KOPT-K1 (cell line): ENCODE results near the gene ARFRP1.

Source experiments
- H3K27ac ChIP-seq: fragments of 200-600 bp; sonication (generic); 2 replicates; pipeline ENCODE4 v1.5.1; 2016; ENCODE audit warnings: antibody characterized with exemption, mild to moderate bottlenecking, low read depth, low read length; ENCODE audit not compliant: poor library complexity, severe bottlenecking
- H3K36me3 ChIP-seq: fragments of 200-600 bp; sonication (generic); 2 replicates; pipeline ENCODE4 v1.5.1; 2017; ENCODE audit warnings: antibody characterized with exemption, mild to moderate bottlenecking, low read length, moderate library complexity; ENCODE audit not compliant: insufficient read depth
- H3K9me3 ChIP-seq: fragments of 200-600 bp; sonication (generic); 2 replicates; pipeline ENCODE4 v1.5.1; 2017; ENCODE audit warnings: antibody characterized with exemption, low read length, mild to moderate bottlenecking; ENCODE audit not compliant: insufficient read depth, poor library complexity, severe bottlenecking

The ARFRP1 gene

DNA sequence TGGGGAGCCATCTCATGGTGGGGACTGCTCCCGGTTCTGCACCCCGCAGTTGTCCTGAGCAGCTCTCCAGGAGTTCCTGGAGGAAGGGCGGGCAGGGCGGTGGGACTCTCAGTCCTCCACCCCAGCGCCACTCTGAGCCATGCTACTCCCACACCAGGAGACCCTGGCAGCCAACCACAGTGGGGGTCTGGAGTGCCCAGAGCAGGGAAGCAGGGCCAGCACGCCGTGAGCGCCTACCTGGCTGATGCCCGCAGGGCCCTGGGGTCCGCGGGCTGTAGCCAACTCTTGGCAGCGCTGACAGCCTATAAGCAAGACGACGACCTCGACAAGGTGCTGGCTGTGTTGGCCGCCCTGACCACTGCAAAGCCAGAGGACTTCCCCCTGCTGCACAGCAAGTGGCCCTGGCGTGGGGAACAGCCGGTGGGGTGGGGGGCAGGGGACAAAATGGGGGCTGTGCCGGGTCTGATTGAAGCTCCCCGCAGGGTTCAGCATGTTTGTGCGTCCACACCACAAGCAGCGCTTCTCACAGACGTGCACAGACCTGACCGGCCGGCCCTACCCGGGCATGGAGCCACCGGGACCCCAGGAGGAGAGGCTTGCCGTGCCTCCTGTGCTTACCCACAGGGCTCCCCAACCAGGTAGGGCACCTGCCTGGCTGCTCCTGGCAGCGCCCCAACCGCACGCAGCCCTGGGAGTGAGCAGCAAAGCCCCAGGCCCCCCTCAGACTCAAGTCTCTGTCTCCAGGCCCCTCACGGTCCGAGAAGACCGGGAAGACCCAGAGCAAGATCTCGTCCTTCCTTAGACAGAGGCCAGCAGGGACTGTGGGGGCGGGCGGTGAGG is 13.0 kb downstream of the ARFRP1 start:
- no peak overlapping the region for H3K27ac ChIP-seq
- H3K9me3 ChIP-seq, result no peaks in the 10 kb centered on the region
- H3K36me3 ChIP-seq, result peaks cover 32% of the 10 kb centered on the region; the same call in 1 of the 2 replicates

DNA sequence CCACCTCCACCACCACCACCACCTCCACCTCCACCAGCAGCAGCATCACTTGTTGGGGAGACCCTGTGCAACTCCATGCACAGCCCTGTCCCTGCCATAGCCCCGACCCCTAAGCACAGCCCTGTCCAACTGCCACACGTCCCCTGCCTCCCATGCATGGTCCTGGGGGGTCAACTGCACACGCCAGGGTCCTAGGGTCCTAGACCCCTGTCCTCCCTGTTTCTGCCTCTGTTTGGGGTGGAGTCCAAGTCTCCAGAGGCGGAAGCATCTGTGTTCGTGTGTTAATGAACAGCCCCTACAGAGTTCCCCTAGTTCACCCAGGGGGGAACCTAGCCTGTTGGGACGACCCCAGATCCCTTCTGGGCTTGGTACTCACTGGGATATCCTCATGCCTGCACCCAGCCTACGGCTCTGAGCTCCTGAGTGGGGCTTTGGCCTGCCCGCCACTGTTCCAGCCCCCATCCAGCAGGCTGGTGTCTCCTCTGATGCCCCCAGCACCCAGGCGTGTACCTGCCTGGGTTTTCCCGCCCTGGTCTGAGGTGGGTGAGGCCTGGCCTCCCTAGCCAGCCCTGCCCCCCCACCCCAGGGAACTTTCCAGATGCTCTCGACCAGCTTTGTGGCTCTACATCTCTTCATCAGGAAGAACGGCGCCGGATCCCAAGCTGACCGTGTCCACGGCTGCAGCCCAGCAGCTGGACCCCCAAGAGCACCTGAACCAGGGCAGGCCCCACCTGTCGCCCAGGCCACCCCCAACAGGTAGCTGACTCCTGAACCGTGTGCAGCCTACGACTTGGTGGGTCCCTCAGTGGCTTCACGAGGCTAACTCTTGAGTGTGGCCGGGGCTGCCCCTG is 13.8 kb downstream of the ARFRP1 start:
- Histone ChIP-seq H3K9me3 (no peaks in the 10 kb centered on the region), H3K27ac (no peak overlapping the region), H3K36me3 (peaks cover 25% of the 10 kb centered on the region; the same call in 1 of the 2 replicates)

DNA sequence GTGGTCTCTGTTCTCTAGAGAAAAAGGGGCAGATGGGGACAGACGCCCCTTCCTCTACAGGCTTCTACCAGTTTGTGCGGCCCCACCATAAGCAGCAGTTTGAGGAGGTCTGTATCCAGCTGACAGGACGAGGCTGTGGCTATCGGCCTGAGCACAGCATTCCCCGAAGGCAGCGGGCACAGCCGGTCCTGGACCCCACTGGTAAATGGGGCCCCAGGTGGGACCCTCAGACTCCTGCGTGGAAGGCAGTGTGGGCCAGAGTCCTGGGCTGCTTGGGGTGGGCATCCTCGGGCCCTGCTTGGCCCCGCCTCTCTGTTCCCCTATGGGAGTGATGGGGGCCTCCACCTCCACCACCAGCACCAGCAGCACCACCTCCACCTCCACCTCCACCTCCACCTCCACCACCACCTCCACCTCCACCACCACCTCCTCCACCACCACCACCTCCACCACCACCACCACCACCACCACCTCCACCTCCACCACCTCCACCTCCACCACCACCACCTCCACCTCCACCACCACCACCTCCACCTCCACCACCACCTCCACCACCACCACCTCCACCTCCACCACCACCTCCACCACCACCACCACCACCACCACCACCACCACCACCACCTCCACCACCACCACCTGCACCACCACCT is 14.6 kb downstream of the ARFRP1 start:
- peaks cover 25% of the 10 kb centered on the region; the same call in 1 of the 2 replicates for H3K36me3 ChIP-seq
- H3K9me3 ChIP-seq, result no peaks in the 10 kb centered on the region
- H3K27ac ChIP-seq, result no peak overlapping the region

DNA sequence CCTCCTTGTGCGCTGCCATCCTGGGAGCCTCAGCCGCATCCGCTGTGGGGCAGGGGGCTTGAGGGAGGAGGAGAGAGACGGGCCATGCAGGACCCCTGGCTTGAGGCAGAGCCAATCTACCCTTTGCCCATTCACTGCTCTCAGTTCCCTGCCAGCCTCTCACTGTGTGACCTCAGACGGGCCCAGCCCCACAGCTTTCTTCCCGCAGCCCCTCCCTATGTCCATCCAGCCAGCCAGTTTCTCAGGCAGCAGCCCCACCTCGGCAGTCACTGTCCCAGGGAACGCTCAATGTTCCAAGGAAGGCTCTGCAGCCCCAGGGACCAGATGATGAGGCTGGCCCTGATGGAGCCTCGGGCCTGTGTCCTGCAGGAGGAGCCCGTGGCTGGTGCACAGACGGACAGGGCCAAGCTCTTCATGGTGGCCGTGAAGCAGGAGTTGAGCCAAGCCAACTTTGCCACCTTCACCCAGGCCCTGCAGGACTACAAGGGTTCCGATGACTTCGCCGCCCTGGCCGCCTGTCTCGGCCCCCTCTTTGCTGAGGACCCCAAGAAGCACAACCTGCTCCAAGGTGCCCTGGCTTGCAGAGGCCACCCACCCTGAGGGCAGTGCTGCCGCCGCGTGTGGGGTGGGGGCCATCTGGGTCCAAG is 15.2 kb downstream of the ARFRP1 start:
- Histone ChIP-seq H3K9me3 (no peaks in the 10 kb centered on the region), H3K36me3 (peaks cover 25% of the 10 kb centered on the region; the same call in 1 of the 2 replicates), H3K27ac (no peak overlapping the region)

DNA sequence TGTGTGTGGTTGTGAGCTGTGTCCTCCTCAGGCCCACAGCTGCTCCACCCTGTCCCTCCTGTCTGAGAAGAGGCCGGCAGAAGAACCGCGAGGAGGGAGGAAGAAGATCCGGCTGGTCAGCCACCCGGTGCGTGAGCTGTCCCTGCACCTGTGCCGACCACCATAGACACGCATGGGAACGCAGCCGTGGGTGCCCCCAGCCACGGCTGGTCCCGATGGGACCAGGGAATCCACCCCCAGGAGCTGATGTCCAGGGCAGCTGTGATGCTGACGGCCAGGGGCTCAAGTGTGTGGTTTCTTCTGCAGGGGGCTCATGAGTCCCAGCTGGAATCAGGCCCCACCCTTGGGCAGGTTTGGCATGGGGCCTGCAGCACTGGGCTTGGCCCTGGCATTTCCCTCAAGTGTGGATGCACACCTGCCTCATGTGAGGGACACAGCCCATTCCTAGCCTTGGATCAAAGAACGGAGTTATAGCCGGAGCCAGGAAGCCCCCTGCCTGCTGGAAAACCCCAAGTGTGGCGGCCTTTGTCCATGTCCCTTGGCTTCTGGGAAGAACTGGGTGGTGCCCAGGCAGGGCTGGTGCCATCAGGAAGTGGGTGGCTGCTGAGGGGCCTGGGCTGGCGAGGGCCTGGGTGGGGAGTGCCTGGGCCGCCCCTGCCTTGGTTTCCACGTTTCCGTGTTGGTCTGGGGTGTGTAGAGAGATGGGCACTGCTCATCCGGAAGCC is 15.9 kb downstream of the ARFRP1 start:
- H3K27ac ChIP-seq, result no peak overlapping the region

DNA sequence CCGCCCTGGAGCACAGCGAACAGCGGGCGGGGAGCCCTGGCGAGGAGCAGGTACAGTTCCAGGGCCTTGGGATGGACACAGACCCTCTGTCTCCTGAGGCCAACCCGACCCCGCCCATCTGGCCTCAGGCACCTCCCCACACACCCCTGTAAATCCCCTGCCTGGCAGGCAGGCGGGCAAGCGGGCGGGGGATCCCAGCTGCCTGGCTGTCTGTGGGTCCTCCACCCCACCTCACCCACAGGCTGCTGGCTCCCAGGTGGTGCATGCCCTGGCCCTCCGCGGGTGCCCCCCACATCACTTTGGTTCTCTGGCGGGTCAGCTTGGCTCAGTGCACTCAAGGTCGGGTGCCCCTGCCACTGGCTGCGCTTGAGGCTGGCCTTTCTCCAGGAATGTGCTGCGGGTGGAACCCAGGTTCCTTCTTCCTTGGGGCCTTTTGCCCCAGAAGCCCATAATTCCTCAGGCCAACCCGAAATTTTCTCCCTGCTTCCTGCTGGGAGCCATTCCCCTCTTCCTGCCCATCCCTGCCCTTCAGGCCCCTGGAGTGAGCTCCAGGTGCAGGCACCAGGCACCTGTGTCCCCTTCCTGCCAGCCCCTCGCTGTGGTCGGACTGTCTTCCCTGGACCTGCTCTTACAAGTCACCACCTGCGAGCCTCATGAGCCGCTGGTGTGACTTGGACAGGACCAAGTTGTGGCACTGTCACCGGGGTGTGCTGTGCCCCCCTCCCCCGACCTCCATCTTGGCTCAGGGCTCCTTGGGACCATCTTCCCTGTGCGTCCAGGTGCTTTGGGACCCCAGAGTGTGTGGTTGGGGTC is 16.7 kb downstream of the ARFRP1 start:
- no peak overlapping the region for H3K27ac ChIP-seq

More for the DNA sequence above, 15.9 kb downstream of the ARFRP1 start:
- H3K36me3 ChIP-seq, result peaks cover 20% of the 10 kb centered on the region; the same call in 1 of the 2 replicates
- no peaks in the 10 kb centered on the region for H3K9me3 ChIP-seq

DNA sequence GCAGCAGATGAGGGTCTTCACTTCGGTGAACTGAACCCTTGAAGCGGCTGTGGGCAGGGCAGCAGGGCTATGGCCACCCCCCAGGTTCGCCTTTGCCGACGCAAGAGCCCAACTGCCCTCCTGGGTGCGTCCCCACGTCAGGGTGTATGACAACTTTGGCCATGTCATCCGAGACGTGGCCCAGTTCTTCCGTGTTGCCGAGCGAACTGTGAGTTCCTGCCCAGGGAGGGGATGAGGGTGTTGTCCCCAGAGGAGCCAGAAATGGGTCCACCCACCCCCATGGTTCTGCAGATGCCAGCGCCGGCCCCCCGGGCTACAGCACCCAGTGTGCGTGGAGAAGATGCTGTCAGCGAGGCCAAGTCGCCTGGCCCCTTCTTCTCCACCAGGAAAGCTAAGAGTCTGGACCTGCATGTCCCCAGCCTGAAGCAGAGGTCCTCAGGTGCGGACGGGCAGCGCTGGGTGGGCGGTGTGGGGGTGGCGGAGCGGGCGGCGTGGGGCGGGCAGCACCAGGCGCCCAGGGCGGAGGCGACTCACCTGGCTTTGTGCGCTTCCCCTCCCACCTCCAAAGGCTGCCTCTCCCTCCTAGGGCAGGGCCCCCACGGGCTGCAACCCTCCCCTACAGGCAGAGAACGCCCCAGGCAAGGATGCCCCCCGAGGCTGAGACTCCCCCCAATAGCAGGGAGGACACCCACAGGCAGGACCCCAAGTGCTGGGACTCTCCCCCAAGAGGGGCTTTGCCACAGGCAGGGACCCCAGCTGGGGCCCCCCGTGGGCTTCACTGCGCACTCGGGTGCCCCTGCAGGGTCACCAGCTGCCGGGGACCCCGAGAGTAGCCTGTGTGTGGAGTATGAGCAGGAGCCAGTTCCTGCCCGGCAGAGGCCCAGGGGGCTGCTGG is 17.5 kb downstream of the ARFRP1 start:
- no peaks in the 10 kb centered on the region for H3K9me3 ChIP-seq
- no peak overlapping the region for H3K27ac ChIP-seq
- H3K36me3 ChIP-seq, result peaks cover 9% of the 10 kb centered on the region; the same call in 1 of the 2 replicates

More for the DNA sequence above, 16.7 kb downstream of the ARFRP1 start:
- Histone ChIP-seq H3K36me3 (peaks cover 18% of the 10 kb centered on the region; the same call in 1 of the 2 replicates), H3K9me3 (no peaks in the 10 kb centered on the region)

DNA sequence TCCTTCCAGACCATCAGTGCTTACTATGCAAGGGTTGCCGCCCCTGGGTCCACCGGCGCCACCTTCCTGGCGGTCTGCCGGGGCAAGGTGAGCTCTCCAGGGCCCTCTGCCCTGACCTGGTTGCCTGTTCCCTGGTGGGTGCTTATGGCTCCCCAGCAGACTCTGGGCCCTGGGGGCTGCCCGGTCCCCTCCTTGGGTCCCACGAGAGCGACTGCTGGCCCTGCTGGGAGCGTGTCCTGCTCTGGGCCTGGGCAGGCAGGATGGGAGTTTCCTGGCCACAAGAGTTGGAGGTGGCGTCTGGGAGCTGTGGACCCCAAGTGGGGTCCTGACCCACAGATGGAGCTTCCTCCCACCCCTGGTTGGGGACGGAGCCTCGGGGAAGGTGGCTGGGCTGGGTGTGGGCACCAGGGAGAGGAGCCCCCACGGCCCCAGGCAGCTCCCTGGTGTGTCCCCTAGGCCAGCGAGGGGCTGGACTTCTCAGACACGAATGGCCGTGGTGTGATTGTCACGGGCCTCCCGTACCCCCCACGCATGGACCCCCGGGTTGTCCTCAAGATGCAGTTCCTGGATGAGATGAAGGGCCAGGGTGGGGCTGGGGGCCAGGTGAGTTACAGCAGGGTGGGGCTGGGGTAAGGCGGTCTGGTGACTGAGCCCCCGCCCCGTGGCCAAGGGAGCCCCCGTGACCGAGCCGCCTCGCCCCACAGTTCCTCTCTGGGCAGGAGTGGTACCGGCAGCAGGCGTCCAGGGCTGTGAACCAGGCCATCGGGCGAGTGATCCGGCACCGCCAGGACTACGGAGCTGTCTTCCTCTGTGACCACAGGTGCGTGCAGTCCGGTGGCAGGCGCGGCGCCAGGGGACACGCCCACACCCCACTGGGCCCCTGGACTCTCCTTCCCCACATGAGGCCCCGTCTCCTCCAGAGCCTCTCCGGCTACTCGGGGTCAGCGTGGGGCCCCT is 18.5 kb downstream of the ARFRP1 start:
- Histone ChIP-seq H3K36me3 (peaks cover 2% of the 10 kb centered on the region; the same call in 1 of the 2 replicates), H3K9me3 (no peaks in the 10 kb centered on the region), H3K27ac (no peak overlapping the region)

DNA sequence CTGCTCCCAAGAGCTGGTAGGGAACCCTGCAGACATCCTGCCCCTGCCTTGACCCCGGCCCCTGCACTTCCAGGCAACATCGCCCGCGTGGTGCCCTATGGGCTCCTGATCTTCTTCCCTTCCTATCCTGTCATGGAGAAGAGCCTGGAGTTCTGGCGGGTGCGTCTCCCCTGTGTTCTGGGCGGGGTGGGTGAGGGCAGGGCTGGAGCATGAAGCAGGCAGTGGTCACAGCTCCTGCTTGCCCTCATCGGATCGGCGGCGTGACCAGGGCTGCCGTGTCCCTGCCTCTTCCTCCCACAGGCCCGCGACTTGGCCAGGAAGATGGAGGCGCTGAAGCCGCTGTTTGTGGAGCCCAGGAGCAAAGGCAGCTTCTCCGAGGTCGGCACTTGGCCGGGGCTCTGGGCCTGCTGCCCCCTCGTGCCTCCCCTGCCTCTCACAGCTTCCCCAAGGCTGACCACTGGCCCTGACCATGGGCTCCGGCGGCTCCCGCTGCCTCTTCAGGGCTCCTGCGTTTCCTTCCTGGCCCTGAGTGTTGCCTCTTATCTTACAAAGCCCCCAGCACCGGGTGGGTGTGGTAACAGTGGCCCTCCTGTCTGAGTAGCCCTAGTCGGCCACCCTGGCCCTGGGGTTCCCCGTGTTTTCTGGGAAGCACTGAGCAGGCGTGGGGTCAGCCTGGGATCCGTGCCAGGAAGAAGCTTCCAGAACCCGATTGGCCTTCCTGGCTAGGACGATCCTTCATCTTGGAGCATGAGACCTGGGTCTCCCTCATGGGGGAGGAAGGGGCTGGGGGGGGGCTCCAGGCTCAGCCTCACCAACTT is 19.3 kb downstream of the ARFRP1 start:
- Histone ChIP-seq H3K36me3 (no peaks in the 10 kb centered on the region; the same call in 1 of the 2 replicates), H3K27ac (no peak overlapping the region), H3K9me3 (no peaks in the 10 kb centered on the region)

DNA sequence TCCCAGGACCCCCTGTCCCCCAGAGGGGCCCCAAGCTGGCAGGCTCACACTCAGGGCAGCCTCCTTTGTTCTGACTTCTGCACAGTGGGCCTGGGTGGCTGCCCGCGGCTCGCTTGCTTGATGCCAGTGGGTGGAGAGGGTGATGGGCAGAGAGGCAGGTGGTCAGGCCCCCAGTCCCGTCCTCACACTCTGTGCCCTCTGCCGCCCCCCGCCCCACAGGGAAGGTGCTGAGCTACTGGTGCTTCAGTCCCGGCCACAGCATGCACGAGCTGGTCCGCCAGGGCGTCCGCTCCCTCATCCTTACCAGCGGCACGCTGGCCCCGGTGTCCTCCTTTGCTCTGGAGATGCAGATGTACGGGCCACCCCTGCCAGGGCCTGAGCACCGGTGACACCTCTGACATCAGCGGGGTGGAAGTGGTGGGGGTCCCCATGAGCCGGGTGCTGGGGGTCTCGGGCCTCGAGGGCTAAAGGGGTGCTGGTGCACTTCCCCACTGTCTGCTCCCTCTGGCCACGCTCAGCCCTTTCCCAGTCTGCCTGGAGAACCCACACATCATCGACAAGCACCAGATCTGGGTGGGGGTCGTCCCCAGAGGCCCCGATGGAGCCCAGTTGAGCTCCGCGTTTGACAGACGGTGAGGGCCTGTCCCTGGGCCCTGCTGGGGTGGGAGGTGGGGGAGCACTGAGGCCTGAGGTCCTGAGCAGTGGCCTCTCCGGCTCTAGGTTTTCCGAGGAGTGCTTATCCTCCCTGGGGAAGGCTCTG is 20.2 kb downstream of the ARFRP1 start:
- H3K27ac ChIP-seq, result no peak overlapping the region
- H3K9me3 ChIP-seq, result no peaks in the 10 kb centered on the region
- peaks cover 5% of the 10 kb centered on the region; the same call in 1 of the 2 replicates for H3K36me3 ChIP-seq
